AML-193 (cell line): ENCODE data around the gene TSPOAP1.

Source experiments
- DNase-seq, 2 experiments: peaks; one replicate each; lab custom pipeline; 2025; lab: John Stamatoyannopoulos, UW

TSPOAP1 gene

GRCh38 chr17:58318065-58318481, 10.5 kb downstream of the TSPOAP1 start:
- no peak for DNase-seq

DNA sequence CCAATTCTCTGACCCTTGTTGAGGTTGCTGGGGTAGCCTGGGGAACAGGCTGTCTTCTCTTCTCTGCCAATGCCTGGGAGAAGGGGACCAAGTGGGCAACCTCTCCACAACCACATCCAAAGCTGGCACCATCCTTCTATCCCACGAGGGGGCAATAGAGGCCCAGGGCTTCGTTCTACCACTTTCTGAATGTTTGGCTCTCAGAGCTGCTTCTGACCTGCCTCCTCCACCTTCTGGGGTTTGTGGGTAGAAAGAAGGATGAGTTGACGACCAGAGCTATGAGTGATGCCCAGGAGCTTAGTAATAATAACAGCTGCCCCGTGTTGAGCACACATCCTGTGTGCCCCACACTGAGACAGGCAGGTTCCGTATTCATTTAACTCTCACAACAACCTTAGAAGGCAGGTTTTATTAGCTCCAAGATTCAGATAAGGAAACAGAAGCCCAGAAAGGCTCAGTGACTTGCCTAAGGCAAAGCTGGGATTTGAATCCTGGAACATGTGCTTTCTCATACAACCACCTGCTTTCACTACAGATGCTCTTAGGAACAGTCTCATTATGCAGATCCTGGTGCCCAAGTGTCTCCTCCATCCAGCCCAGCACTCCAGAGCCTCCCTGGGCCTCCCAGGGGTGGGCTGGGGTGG, 11.1 kb downstream of the TSPOAP1 start:
- DNase-seq: peak; percentile 72 to 83

- no peak for DNase-seq
These were observed 12.2 kb downstream of the TSPOAP1 start for GRCh38 chr17:58316260-58316960.

- no peak for DNase-seq
These were observed 12.8 kb downstream of the TSPOAP1 start for GRCh38 chr17:58315750-58316149.

- no peak for DNase-seq
These were observed 13.3 kb downstream of the TSPOAP1 start for GRCh38 chr17:58315281-58315711.

DNA sequence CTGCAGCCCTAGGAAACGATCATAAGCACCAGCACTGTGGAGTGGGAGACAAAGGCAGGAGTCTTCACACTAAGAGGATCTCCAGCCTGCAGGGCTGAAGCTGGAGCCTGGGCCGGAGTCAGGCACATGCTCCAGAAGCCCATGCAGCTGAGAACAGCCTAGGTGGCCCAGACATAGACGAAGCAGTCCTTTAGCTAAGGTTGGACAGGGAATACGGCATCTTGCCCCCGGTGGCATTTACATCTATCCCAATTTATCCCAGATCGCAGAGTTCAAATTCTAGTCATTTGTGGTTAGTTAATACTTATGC, 13.9 kb downstream of the TSPOAP1 start:
- DNase-seq: no peak

- DNase-seq: no peak
These were observed 14.5 kb downstream of the TSPOAP1 start for GRCh38 chr17:58313815-58314705.

- no peak for DNase-seq
These were observed 15.8 kb downstream of the TSPOAP1 start for GRCh38 chr17:58312829-58313228.

DNA sequence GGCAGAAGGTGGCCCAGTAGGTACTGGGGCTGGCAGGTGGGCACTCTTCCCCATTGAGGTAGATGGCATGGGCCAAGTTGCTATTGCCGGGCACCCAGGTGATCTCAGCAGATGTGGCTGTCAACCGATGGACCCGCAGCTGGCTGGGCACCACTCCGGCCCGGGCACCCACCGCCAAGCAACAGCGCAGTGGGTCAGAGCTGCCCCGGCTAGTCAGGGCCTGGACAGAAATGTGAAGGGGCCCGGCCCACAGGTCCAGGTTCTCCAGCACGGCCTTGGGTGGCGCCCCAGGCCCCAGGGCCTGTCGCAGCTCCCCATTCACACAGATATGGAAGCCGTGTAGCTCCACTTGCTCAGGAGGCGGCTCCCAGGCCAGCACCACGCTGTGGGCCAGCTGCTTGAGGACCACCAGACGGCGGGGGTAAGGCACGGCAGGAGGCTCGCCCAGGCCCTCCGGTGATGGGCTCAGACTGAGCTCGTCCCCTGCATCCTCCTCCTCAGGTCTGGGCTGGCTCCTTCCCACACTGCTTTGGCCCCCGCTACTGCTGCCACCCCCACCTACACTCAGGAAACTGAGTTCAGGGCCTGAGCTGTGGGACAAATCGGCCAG, 16.5 kb downstream of the TSPOAP1 start:
- no peak for DNase-seq

GRCh38 chr17:58311429-58311894, 17.1 kb downstream of the TSPOAP1 start:
- DNase-seq: no peak

- no peak for DNase-seq
These were observed 17.8 kb downstream of the TSPOAP1 start for GRCh38 chr17:58310511-58311428.

- DNase-seq: no peak
These were observed 18.7 kb downstream of the TSPOAP1 start for GRCh38 chr17:58309918-58310259.

DNA sequence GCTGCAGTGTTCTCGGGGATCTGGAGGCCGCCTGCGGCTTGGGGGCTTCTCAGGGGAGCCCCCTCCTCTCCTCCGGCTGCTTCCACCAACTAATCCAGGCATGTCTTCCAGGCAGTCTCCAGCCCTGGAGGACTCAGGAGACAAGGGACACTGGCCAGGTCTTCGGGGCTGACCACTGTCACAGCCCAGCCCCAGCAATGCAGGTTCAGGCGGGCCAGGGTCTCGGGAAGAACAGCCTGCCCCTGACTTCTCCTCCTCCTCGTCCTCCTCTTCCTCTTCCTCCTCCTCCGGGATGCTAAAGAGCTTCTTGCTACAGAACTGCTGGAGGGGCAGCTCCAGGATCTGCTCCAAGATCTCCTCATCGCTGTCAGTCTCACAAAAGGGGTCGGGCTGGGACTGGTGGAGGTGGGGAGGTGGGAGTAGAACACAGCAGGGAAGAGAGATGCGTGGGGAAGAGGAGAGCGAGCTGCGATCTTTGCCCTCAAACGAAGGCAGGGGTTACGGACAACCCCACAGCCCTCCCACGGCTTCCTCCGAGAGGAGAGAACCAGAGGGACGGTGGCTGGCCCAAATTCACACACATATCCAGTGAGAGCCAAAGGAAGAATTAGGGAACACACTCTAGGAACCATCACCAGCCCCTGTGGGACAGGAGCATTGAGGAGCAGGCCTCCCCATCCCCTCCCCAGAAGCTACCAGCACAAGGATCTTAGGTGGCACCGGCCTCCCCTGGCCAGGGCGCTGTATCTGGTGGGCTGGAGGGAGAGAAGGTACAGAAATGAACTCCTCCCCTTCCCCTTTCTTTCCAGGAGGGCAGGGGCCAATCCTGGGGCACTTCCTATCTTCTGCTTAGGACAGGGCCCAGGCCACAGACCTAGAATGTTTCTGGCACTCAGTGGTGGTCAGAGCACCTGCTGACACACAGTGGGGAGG, 19.3 kb downstream of the TSPOAP1 start:
- no peak for DNase-seq

DNA sequence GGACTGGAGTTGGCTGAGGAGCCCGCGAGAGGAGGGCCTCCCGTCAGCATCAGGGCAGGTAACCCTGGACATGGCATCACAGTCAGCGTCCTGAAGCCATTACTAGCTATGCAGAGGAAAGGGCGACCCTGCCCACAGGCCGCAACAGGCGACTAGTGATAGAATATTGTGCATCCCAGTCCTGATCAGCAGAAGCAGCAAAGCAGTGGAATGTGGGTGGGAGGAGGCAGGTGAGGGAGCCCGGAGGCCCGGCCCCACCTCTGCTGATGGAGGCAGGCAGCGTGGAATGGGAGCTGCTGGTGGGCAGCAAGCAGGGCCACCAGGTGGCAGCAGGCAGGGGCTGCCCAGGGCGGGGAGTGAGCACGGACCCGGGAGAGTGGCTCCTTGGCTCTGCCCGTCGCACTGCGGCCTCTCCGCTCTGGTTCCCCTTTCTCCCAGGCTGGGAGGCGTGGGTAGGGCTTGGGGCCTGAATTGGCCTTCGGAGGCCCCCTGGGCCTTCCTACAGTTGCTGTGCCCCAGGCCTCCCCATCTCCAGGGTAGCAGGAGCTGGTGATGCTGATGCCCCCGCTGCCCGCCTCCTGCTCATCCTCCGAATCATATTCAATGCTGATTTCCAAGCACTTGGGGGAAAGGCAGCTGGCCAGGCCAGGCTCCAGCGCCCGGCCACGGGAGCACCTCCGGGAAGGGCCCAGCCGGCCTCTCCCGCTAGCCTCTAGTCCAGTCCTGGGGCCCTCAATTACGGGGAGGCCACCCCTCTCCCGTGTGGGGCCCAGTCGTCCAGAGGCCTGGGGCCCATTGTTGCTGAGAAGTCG, 20.2 kb downstream of the TSPOAP1 start:
- DNase-seq: no peak

GRCh38 chr17:58307468-58308172, 21.0 kb downstream of the TSPOAP1 start:
- no peak for DNase-seq

DNA sequence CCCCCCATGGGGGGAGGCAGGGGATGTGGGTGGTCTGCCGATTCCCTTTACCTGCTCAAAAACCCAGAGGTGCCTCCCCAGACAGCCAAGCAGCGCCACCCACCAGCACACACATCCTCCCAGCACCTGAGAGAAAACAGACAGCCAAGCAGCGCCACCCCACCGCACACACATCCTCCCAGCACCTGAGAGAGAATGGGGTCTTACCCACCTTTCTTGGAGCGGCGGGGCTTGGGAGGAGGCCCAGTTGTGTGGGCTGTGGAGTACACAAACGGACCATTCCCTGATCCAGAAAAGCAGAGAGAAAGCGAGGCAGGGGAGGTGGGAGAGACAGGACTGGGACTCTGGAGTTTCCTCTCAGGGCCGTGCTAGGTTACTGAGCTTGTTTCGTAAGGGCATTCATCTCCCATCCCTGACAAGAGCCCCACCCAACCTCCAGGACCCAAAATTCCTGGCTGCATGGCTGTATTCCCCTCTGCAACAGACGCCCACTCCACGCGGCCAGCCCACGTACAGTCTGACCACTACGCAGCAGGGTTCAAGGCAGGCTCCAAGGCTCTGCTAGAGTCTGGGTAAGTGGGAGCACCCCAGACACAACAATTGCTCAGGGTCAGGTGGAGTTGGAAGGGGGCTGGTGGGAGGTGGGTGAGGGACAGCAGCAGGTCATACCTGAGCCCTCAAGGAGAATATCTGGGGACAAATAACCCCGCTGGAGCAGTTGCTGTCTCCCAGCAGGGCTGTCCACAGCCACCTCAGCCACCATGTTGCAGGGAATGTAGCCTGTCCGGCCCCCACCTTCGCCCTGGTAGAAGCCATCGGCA, 22.3 kb downstream of the TSPOAP1 start:
- DNase-seq: no peak

GRCh38 chr17:58305626-58306025, 23.0 kb downstream of the TSPOAP1 start:
- DNase-seq: no peak
